SK-N-SH (cell line): Measurements from ENCODE around the gene DNM2. TPM values are rescaled to one million over a fixed set of nuclear protein-coding genes. Genes with fewer than 3 reads are reported as not detected.

Experiments
- CTCF ChIA-PET: fragments of 300-600, 350-600 bp; formaldehyde crosslinking; extraction: SDS; loops from one replicate; lab custom pipeline; 2021; lab: Yijun Ruan, JAX
- POLR2A ChIA-PET: fragments of 350-600 bp; sonication (Branson Sonifier 250); formaldehyde crosslinking; extraction: SDS; loops from one replicate; lab custom pipeline; 2020; ENCODE audit warnings: antibody characterized with exemption, inconsistent platforms; lab: Yijun Ruan, JAX
- DNase-seq: peaks from one replicate; pipeline ENCODE4 v3.0.0; 2012
- H2AFZ ChIP-seq: fragments of 200-600 bp; sonication (generic); 2 replicates; pipeline ENCODE4 v1.8.1; 2016; ENCODE audit warnings: antibody characterized with exemption, mild to moderate bottlenecking, low read depth
- H3F3A ChIP-seq: fragments of 200-600 bp; sonication (generic); replicated peaks from 2 replicates; pipeline ENCODE3; 2016; ENCODE audit warnings: antibody characterized with exemption, mild to moderate bottlenecking; ENCODE audit not compliant: insufficient read depth
- H3K27ac ChIP-seq, 2 experiments: fragments of 200-500 bp in 1 of 2; fragments of 200-600 bp in 1 of 2; sonication (Bioruptor generic) in 1 of 2; sonication (generic), shearing (Covaris generic) in 1 of 2; 2 replicates each; pipeline versions ENCODE4 v1.5.1 to v1.6.1; 2014 to 2016; ENCODE audit warnings: low read depth in 2 of 2, inconsistent platforms in 1 of 2, low read length in 1 of 2, mild to moderate bottlenecking in 1 of 2, mixed read lengths in 1 of 2
- H3K27me3 ChIP-seq: fragments of 200-600 bp; sonication (generic), shearing (Covaris generic); 2 replicates; pipeline ENCODE4 v1.6.1; 2016; ENCODE audit warnings: mixed run types; ENCODE audit not compliant: insufficient read depth
- H3K36me3 ChIP-seq, 2 experiments: fragments of 200-500 bp in 1 of 2; fragments of 200-600 bp in 1 of 2; sonication (Bioruptor generic) in 1 of 2; sonication (generic) in 1 of 2; replicated peaks in 1 of 2; 2 replicates each; pipeline versions ENCODE3 to v1.5.1; 2014 to 2016; ENCODE audit warnings: low read length in 1 of 2, mild to moderate bottlenecking in 1 of 2; ENCODE audit not compliant: insufficient read depth in 2 of 2, control insufficient read depth in 1 of 2
- H3K4me1 ChIP-seq, 2 experiments: fragments of 200-500 bp in 1 of 2; fragments of 200-600 bp in 1 of 2; sonication (Bioruptor generic) in 1 of 2; sonication (generic), shearing (Covaris generic) in 1 of 2; 2 replicates each; pipeline versions ENCODE4 v1.5.1 to v1.6.1; 2014 to 2016; ENCODE audit warnings: low read depth in 1 of 2, low read length in 1 of 2, mixed run types in 1 of 2; ENCODE audit not compliant: insufficient read depth in 2 of 2, control insufficient read depth in 1 of 2
- H3K4me2 ChIP-seq: fragments of 200-600 bp; sonication (generic), shearing (Covaris generic); 2 replicates; pipeline ENCODE4 v1.6.1; 2017; ENCODE audit warnings: mixed run types
- H3K4me3 ChIP-seq, 2 experiments: fragments of 200-500 bp in 1 of 2; fragments of 200-600 bp in 1 of 2; sonication (Bioruptor generic) in 1 of 2; sonication (generic), shearing (Covaris generic) in 1 of 2; 2 replicates each; pipeline versions ENCODE4 v1.5.1 to v1.8.1; 2014 to 2016; ENCODE audit warnings: low read depth in 2 of 2, inconsistent platforms in 1 of 2, low read length in 1 of 2, mild to moderate bottlenecking in 1 of 2, mixed read lengths in 1 of 2, moderate library complexity in 1 of 2
- H3K79me2 ChIP-seq: fragments of 200-600 bp; sonication (generic); 2 replicates; pipeline ENCODE4 v1.8.1; 2017; ENCODE audit warnings: mild to moderate bottlenecking; ENCODE audit not compliant: insufficient read depth
- H3K9ac ChIP-seq: fragments of 200-600 bp; sonication (generic); 2 replicates; pipeline ENCODE4 v1.6.1; 2017; ENCODE audit warnings: mixed run types
- H3K9me2 ChIP-seq: fragments of 200-600 bp; sonication (generic); 2 replicates; pipeline ENCODE4 v1.6.1; 2017; ENCODE audit warnings: mixed run types
- H3K9me3 ChIP-seq: fragments of 200-600 bp; sonication (generic); 2 replicates; pipeline ENCODE4 v1.6.1; 2017; ENCODE audit warnings: mixed run types, mild to moderate bottlenecking, moderate library complexity
- H4K20me1 ChIP-seq: fragments of 200-600 bp; sonication (generic); 2 replicates; pipeline ENCODE4 v1.6.1; 2017; ENCODE audit warnings: mild to moderate bottlenecking, mixed run types; ENCODE audit not compliant: insufficient read depth
- EZH2phosphoT487 ChIP-seq: fragments of 200-600 bp; sonication (generic); IDR thresholded peaks from 2 replicates; pipeline ENCODE4 v1.6.1; 2017; ENCODE audit warnings: low read depth, mixed run types, mild to moderate bottlenecking, antibody characterized with exemption, moderate library complexity, borderline replicate concordance
- FOSL2 ChIP-seq: IDR thresholded peaks from 2 replicates; pipeline ENCODE4 v1.4.0; 2012; ENCODE audit warnings: low read depth, mild to moderate bottlenecking, moderate library complexity, borderline replicate concordance
- FOXM1 ChIP-seq: IDR thresholded peaks from 2 replicates; pipeline ENCODE4 v1.4.0; 2012; ENCODE audit warnings: low read depth, mild to moderate bottlenecking
- JUND ChIP-seq: IDR thresholded peaks from 2 replicates; pipeline ENCODE4 v1.4.0; 2012
- MAX ChIP-seq: IDR thresholded peaks from 2 replicates; pipeline ENCODE4 v1.4.0; 2012; ENCODE audit warnings: low read depth
- RFX5 ChIP-seq: IDR thresholded peaks from 2 replicates; pipeline ENCODE4 v1.6.1; 2012; ENCODE audit warnings: mild to moderate bottlenecking, improper control_type of control experiment, low read length
- RXRA ChIP-seq: IDR thresholded peaks from 2 replicates; pipeline ENCODE4 v1.4.0; 2012; ENCODE audit warnings: low read depth, mild to moderate bottlenecking, borderline replicate concordance
- SMC3 ChIP-seq: IDR thresholded peaks from 2 replicates; pipeline ENCODE4 v1.6.1; 2012; ENCODE audit warnings: low read depth, low read length, improper control_type of control experiment
- TCF12 ChIP-seq: IDR thresholded peaks from 2 replicates; pipeline ENCODE4 v1.4.0; 2012
- TEAD4 ChIP-seq: IDR thresholded peaks from 2 replicates; pipeline ENCODE4 v1.4.0; 2012; ENCODE audit warnings: mild to moderate bottlenecking, borderline replicate concordance; ENCODE audit not compliant: insufficient read depth
- YY1 ChIP-seq: IDR thresholded peaks from 2 replicates; pipeline ENCODE4 v1.4.0; 2012; ENCODE audit warnings: low read depth, mild to moderate bottlenecking
- WGBS: methylation state at CpG from one replicate; pipeline ENCODE4 v1.1.6; 2017; ENCODE audit warnings: low lambda C conversion rate; 5-methylcytosine and 5-hydroxymethylcytosine counted together
- polyA plus RNA-seq, 3 experiments: library from polyadenylated mRNA; depleted of rRNA; stranded (reverse); fragments of >200 nt; gene quantifications; 2 replicates each; pipeline ENCODE4 v1.2.3, GENCODE V29; 2012
- TF ChIP-seq, protein P1 (sequence below): IDR thresholded peaks from 2 replicates; pipeline ENCODE4 v1.4.0; 2012; ENCODE audit warnings: low read depth, borderline replicate concordance
- TF ChIP-seq, protein P2 (sequence below): IDR thresholded peaks from 2 replicates; pipeline ENCODE4 v1.4.0; 2012; ENCODE audit warnings: low read depth, borderline replicate concordance
- TF ChIP-seq, protein P3 (sequence below): IDR thresholded peaks from 2 replicates; pipeline ENCODE4; 2012
- TF ChIP-seq, protein P4 (sequence below): IDR thresholded peaks from 2 replicates; pipeline ENCODE4 v1.6.1; 2012; ENCODE audit warnings: mild to moderate bottlenecking, low read depth, low read length, moderate library complexity
- TF ChIP-seq, protein P5 (sequence below): fragments of 200-600 bp; sonication (generic); IDR thresholded peaks from 2 replicates; pipeline ENCODE4 v1.6.1; 2017; ENCODE audit warnings: antibody characterized with exemption, mild to moderate bottlenecking, moderate library complexity
- TF ChIP-seq, protein P6 (sequence below): fragments of 150-350 bp; IDR thresholded peaks from 2 replicates; pipeline ENCODE4 v1.6.1; 2017; ENCODE audit warnings: antibody characterized with exemption, low read length, low read depth, borderline replicate concordance

Gene DNM2
- polyA plus RNA-seq, 1 of the 3 experiments (the other 2 are of a cell fraction): 52.5 TPM

DNA sequence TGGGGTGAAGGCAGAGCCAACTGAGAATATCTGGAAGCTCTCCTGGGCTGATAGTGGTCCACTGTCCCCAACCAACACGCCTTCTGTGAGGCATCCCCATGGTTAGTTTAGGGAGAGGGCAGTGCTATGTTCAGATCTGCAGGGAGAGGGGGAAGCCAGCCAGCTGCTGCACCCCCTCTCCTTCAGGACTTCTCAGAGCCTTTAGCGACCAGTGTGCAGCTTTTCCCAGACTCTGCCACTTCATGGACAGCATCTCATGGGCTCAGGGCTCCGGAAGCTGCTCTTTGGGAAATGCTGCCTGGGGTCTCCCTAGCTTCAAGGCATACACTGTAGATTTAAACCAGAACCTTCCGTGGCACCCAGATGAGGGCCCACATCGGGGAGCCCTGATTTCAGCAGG, 84.6 kb downstream of the DNM2 start:
- H3K79me2 ChIP-seq: no peaks in the 10 kb centered on the region
- no peak overlapping the region for H2AFZ ChIP-seq
- no peak overlapping the region for H3K4me3 ChIP-seq
- H3F3A ChIP-seq: no peaks in the 10 kb centered on the region
- peaks cover 17 to 37% of the 10 kb centered on the region in 2 experiments for H3K36me3 ChIP-seq
- no peak overlapping the region for H3K4me2 ChIP-seq
- WGBS: 95% methylated on average over 5 of the region's 5 CpGs
- ChIA-PET POLR2A (no interaction called here), CTCF (no interaction called here)
- H3K27me3 ChIP-seq: no peaks in the 10 kb centered on the region
- no peak overlapping the region for H3K27ac ChIP-seq
- no peak for TF ChIP-seq TEAD4
- TF ChIP-seq, protein P1, sequence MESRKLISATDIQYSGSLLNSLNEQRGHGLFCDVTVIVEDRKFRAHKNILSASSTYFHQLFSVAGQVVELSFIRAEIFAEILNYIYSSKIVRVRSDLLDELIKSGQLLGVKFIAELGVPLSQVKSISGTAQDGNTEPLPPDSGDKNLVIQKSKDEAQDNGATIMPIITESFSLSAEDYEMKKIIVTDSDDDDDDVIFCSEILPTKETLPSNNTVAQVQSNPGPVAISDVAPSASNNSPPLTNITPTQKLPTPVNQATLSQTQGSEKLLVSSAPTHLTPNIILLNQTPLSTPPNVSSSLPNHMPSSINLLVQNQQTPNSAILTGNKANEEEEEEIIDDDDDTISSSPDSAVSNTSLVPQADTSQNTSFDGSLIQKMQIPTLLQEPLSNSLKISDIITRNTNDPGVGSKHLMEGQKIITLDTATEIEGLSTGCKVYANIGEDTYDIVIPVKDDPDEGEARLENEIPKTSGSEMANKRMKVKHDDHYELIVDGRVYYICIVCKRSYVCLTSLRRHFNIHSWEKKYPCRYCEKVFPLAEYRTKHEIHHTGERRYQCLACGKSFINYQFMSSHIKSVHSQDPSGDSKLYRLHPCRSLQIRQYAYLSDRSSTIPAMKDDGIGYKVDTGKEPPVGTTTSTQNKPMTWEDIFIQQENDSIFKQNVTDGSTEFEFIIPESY: no peak
- no peak for TF ChIP-seq FOXM1
- no peak for TF ChIP-seq YY1
- no peak for TF ChIP-seq SMC3
- no peak for TF ChIP-seq MAX
- TF ChIP-seq JUND: no peak
- TF ChIP-seq, protein P2, sequence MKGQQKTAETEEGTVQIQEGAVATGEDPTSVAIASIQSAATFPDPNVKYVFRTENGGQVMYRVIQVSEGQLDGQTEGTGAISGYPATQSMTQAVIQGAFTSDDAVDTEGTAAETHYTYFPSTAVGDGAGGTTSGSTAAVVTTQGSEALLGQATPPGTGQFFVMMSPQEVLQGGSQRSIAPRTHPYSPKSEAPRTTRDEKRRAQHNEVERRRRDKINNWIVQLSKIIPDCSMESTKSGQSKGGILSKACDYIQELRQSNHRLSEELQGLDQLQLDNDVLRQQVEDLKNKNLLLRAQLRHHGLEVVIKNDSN: no peak
- TF ChIP-seq FOSL2: no peak
- TF ChIP-seq, protein P3, sequence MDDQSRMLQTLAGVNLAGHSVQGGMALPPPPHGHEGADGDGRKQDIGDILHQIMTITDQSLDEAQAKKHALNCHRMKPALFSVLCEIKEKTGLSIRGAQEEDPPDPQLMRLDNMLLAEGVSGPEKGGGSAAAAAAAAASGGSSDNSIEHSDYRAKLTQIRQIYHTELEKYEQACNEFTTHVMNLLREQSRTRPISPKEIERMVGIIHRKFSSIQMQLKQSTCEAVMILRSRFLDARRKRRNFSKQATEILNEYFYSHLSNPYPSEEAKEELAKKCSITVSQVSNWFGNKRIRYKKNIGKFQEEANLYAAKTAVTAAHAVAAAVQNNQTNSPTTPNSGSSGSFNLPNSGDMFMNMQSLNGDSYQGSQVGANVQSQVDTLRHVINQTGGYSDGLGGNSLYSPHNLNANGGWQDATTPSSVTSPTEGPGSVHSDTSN: no peak
- TF ChIP-seq, protein P4, sequence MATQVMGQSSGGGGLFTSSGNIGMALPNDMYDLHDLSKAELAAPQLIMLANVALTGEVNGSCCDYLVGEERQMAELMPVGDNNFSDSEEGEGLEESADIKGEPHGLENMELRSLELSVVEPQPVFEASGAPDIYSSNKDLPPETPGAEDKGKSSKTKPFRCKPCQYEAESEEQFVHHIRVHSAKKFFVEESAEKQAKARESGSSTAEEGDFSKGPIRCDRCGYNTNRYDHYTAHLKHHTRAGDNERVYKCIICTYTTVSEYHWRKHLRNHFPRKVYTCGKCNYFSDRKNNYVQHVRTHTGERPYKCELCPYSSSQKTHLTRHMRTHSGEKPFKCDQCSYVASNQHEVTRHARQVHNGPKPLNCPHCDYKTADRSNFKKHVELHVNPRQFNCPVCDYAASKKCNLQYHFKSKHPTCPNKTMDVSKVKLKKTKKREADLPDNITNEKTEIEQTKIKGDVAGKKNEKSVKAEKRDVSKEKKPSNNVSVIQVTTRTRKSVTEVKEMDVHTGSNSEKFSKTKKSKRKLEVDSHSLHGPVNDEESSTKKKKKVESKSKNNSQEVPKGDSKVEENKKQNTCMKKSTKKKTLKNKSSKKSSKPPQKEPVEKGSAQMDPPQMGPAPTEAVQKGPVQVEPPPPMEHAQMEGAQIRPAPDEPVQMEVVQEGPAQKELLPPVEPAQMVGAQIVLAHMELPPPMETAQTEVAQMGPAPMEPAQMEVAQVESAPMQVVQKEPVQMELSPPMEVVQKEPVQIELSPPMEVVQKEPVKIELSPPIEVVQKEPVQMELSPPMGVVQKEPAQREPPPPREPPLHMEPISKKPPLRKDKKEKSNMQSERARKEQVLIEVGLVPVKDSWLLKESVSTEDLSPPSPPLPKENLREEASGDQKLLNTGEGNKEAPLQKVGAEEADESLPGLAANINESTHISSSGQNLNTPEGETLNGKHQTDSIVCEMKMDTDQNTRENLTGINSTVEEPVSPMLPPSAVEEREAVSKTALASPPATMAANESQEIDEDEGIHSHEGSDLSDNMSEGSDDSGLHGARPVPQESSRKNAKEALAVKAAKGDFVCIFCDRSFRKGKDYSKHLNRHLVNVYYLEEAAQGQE: no peak
- no peak for TF ChIP-seq TCF12
- TF ChIP-seq RXRA: no peak
- no peak for TF ChIP-seq RFX5
- TF ChIP-seq, protein P5, sequence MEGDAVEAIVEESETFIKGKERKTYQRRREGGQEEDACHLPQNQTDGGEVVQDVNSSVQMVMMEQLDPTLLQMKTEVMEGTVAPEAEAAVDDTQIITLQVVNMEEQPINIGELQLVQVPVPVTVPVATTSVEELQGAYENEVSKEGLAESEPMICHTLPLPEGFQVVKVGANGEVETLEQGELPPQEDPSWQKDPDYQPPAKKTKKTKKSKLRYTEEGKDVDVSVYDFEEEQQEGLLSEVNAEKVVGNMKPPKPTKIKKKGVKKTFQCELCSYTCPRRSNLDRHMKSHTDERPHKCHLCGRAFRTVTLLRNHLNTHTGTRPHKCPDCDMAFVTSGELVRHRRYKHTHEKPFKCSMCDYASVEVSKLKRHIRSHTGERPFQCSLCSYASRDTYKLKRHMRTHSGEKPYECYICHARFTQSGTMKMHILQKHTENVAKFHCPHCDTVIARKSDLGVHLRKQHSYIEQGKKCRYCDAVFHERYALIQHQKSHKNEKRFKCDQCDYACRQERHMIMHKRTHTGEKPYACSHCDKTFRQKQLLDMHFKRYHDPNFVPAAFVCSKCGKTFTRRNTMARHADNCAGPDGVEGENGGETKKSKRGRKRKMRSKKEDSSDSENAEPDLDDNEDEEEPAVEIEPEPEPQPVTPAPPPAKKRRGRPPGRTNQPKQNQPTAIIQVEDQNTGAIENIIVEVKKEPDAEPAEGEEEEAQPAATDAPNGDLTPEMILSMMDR: no peak
- TF ChIP-seq, protein P6, sequence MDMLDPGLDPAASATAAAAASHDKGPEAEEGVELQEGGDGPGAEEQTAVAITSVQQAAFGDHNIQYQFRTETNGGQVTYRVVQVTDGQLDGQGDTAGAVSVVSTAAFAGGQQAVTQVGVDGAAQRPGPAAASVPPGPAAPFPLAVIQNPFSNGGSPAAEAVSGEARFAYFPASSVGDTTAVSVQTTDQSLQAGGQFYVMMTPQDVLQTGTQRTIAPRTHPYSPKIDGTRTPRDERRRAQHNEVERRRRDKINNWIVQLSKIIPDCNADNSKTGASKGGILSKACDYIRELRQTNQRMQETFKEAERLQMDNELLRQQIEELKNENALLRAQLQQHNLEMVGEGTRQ: no peak
- TF ChIP-seq EZH2phosphoT487: no peak
- no peak for DNase-seq
- no peaks in the 10 kb centered on the region for H3K9me2 ChIP-seq
- no peaks in the 10 kb centered on the region for H3K9me3 ChIP-seq
- no peak overlapping the region for H3K9ac ChIP-seq
- no peaks in the 10 kb centered on the region for H4K20me1 ChIP-seq
- no peaks in the 10 kb centered on the region for H3K4me1 ChIP-seq
